ENCODE measurements around the gene PCDH15.

DNA sequence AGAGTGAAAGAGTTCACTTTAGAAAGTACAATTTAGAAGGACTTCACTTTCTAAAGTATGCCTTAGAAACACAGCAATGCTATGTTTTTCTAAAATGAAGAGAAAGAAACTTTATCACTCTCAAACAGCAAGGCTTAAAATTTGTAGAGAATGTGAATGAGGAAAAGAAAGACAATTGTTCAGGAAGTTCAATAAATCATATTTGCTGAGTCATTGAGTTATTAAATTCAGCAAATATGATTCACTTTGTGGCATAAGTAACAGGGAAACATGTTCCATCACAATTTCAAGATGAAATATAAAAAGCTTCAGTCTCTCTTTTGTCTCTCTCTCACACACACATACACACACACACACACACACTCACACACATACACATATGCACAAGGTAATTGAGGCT is 187.9 kb downstream of the PCDH15 start:
- TF ChIP-seq, protein P1, sequence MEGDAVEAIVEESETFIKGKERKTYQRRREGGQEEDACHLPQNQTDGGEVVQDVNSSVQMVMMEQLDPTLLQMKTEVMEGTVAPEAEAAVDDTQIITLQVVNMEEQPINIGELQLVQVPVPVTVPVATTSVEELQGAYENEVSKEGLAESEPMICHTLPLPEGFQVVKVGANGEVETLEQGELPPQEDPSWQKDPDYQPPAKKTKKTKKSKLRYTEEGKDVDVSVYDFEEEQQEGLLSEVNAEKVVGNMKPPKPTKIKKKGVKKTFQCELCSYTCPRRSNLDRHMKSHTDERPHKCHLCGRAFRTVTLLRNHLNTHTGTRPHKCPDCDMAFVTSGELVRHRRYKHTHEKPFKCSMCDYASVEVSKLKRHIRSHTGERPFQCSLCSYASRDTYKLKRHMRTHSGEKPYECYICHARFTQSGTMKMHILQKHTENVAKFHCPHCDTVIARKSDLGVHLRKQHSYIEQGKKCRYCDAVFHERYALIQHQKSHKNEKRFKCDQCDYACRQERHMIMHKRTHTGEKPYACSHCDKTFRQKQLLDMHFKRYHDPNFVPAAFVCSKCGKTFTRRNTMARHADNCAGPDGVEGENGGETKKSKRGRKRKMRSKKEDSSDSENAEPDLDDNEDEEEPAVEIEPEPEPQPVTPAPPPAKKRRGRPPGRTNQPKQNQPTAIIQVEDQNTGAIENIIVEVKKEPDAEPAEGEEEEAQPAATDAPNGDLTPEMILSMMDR (IDR thresholded peaks at IDR 0.05), result no peak
- TF ChIP-seq POLR2AphosphoS5 (IDR thresholded peaks at IDR 0.05; ENCODE audit: insufficient read depth in 1 of 2, low read depth in 1 of 2), result no peak
